Cardiac muscle cell (in vitro differentiated cells and primary cell): ENCODE data around the gene ASB10. TPM values are rescaled to one million over a fixed set of nuclear protein-coding genes. Genes with fewer than 3 reads are reported as not detected.

Experiments
- DNase-seq, 2 donors: peaks; one replicate each; pipeline versions ENCODE4 v3.0.0 to v3.0.0-alpha.2; 2010 to 2017; ENCODE audit warnings: low read depth in 1 of 2, low spot score in 1 of 2
- H3K27ac ChIP-seq: fragments of 200-600 bp; sonication (generic); 2 replicates; pipeline ENCODE4 v1.5.1; 2016
- H3K27me3 ChIP-seq: fragments of 200-600 bp; sonication (generic); 2 replicates; pipeline ENCODE4 v1.6.0; 2016; ENCODE audit warnings: control low read depth
- H3K36me3 ChIP-seq: fragments of 200-600 bp; sonication (generic); 2 replicates; pipeline ENCODE4 v1.5.1; 2016; ENCODE audit warnings: control low read depth
- H3K4me1 ChIP-seq: fragments of 200-600 bp; sonication (generic); 2 replicates; pipeline ENCODE4 v1.8.1; 2017; ENCODE audit warnings: low read depth, mild to moderate bottlenecking, mixed run types
- H3K4me3 ChIP-seq: fragments of 200-600 bp; sonication (generic); 2 replicates; pipeline ENCODE4 v1.5.1; 2016; ENCODE audit warnings: mild to moderate bottlenecking
- H3K9me3 ChIP-seq: fragments of 200-600 bp; sonication (generic); 2 replicates; pipeline ENCODE4 v1.5.1; 2017; ENCODE audit warnings: low read depth, mild to moderate bottlenecking, control low read depth
- CTCF ChIP-seq: IDR thresholded peaks from 2 replicates; pipeline ENCODE4 v1.5.1; 2012; ENCODE audit warnings: low read depth, mild to moderate bottlenecking, low read length
- polyA plus RNA-seq: library from polyadenylated mRNA; unstranded; fragments of >200 nt; fragmentation: Nextera tagmentation; extraction: Ambion mirVana; gene quantifications from 2 replicates; pipeline ENCODE4 v1.2.1, GENCODE V29; 2016
- total RNA-seq: library from RNA; depleted of rRNA; stranded (reverse); fragments of >200 nt; gene quantifications from 2 replicates; pipeline ENCODE4 v1.2.3, GENCODE V29; 2016

The ASB10 gene
- total and polyA plus RNA-seq, 2 experiments from 2014 or later: 1.0 TPM; not detected in 1

DNA sequence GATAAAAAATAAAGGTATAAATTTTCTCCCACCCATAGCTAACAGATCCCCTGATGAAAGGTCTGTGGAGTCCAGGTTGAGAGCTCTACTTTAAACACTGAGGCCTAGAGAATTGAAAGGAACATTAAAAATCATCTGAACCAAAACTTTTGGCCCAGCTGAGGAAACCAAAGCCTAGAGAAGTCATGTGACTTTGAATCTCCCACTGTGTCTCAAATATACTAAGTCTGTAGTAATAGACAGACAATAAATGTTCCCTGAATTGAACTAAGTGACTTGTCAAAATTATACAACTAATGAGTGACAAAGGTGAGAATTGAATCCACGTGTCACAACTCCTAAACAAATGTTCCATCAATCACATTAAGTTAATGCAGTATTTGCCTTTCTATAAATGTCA is 25.3 kb downstream of the ASB10 start:
- Histone ChIP-seq H3K4me1 (no peaks in the 10 kb centered on the region), H3K27ac (no peak overlapping the region), H3K36me3 (no peaks in the 10 kb centered on the region), H3K9me3 (no peaks in the 10 kb centered on the region), H3K27me3 (peaks cover 31% of the 10 kb centered on the region), H3K4me3 (no peak overlapping the region)
- no peak for DNase-seq
- no peak for TF ChIP-seq CTCF

- no peak for TF ChIP-seq CTCF
- Histone ChIP-seq H3K4me3 (no peak overlapping the region), H3K36me3 (no peaks in the 10 kb centered on the region), H3K9me3 (no peaks in the 10 kb centered on the region), H3K27ac (no peak overlapping the region), H3K27me3 (no peaks in the 10 kb centered on the region), H3K4me1 (peaks cover 21% of the 10 kb centered on the region)
- DNase-seq: no peak
Measured at GRCh38 chr7:151157645-151158329, 29.3 kb downstream of the ASB10 start.

DNA sequence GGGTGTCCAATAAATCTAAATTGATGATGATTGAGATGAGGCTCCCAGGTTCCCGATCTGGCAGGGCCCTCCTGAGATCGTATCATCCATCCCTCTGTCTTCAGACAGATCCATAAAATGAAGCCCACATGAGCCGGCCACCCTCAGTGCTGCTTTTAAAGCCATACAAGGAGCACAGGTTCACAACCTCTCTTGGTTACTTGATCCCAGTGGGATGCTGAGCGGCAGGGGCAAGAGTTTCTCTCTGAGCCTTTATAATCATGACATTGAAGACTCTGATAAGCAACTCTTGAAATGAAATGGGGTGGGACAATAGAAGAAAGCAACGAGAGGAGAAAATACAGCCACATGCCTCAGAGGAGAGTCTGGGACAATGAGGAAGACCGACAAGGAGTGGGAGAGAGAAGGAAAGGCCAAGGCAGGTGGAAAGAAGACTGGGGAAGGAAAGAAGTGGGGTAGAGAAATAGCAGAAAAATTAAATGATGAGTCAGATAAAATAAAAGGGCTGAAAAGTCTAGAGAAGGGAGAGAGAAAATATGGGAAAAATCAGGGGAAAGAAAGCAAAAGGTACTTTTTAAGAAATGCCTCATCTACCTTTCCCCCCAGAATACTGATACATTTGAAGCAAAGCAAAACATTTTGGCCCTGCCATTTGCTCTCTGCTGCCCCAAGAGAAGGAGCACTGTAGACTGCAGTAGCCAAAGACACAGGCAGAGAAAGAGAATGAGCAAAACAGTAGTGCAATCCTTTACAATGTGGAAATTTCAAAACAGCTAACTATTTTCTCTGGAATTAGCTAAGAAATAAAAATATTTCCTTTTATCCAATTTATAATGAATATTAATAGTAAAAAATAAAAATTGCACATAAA is 34.2 kb downstream of the ASB10 start:
- Histone ChIP-seq H3K27me3 (no peaks in the 10 kb centered on the region), H3K4me1 (peaks cover 22% of the 10 kb centered on the region), H3K4me3 (no peak overlapping the region), H3K27ac (no peak overlapping the region), H3K9me3 (no peaks in the 10 kb centered on the region), H3K36me3 (no peaks in the 10 kb centered on the region)
- no peak for DNase-seq
- peak; percentile 23 for TF ChIP-seq CTCF

DNA sequence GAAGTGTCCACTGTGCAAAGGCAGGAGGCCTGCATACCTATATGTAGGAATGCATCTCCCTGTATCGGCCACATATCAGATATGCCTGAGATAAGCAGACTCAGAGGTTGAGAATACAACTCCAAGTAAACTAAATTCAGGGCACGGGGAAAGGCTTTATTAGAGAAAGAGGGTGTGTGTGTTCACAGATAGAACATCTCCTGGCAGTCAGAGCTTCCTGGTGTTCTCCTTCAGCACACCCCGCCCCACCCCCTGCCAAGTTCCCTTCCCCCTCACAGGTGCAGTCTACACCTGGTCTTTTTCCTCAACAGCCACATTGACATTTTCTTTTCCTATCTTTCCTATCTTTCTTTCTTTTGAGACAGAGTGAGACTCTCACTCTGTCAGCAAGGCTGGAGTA is 36.7 kb downstream of the ASB10 start:
- no peaks in the 10 kb centered on the region for H3K9me3 ChIP-seq
- peaks cover 22% of the 10 kb centered on the region for H3K4me1 ChIP-seq
- no peaks in the 10 kb centered on the region for H3K27me3 ChIP-seq
- no peak overlapping the region for H3K4me3 ChIP-seq
- H3K27ac ChIP-seq: no peak overlapping the region
- no peak for TF ChIP-seq CTCF
- no peak for DNase-seq
- H3K36me3 ChIP-seq: no peaks in the 10 kb centered on the region

GRCh38 chr7:151148319-151149259 is 38.5 kb downstream of the ASB10 start:
- Histone ChIP-seq H3K4me3 (no peak overlapping the region), H3K27me3 (no peaks in the 10 kb centered on the region), H3K4me1 (peaks cover 14% of the 10 kb centered on the region), H3K27ac (no peak overlapping the region), H3K9me3 (no peaks in the 10 kb centered on the region), H3K36me3 (peaks cover 7% of the 10 kb centered on the region)
- TF ChIP-seq CTCF: no peak
- DNase-seq: no peak
